Loucy (cell line): ENCODE results near the gene ESF1.

Source experiments
- H2AFZ ChIP-seq: fragments of 200-600 bp; sonication (generic); 2 replicates; pipeline ENCODE4 v1.6.0; 2016; ENCODE audit warnings: antibody characterized with exemption, mild to moderate bottlenecking, low read length, moderate library complexity
- H3F3A ChIP-seq: fragments of 200-600 bp; 2 replicates; pipeline ENCODE4 v1.6.0; 2016; ENCODE audit warnings: antibody characterized with exemption, low read depth, mild to moderate bottlenecking
- H3K27me3 ChIP-seq: fragments of 200-600 bp; sonication (generic); 2 replicates; pipeline ENCODE4 v1.6.1; 2014; ENCODE audit warnings: low read length, mild to moderate bottlenecking; ENCODE audit not compliant: insufficient read depth, poor library complexity, severe bottlenecking
- H3K36me3 ChIP-seq: fragments of 200-600 bp; sonication (generic); 2 replicates; pipeline ENCODE4 v1.6.1; 2016; ENCODE audit warnings: low read length; ENCODE audit not compliant: insufficient read depth
- H3K4me1 ChIP-seq: fragments of 200-600 bp; sonication (generic); 2 replicates; pipeline ENCODE4 v1.5.1; 2014; ENCODE audit warnings: low read length, mild to moderate bottlenecking; ENCODE audit not compliant: insufficient read depth, poor library complexity, severe bottlenecking
- H3K4me2 ChIP-seq: fragments of 200-600 bp; sonication (generic); 2 replicates; pipeline ENCODE4 v1.6.0; 2014; ENCODE audit warnings: antibody characterized with exemption, low read length, low read depth, mild to moderate bottlenecking; ENCODE audit not compliant: poor library complexity, severe bottlenecking
- H3K4me3 ChIP-seq: fragments of 200-600 bp; sonication (generic); 2 replicates; pipeline ENCODE4 v1.5.1; 2014; ENCODE audit warnings: low read length, mild to moderate bottlenecking, mixed read lengths; ENCODE audit not compliant: poor library complexity, severe bottlenecking
- H3K79me2 ChIP-seq: fragments of 200-600 bp; sonication (generic); 2 replicates; pipeline ENCODE4 v1.6.1; 2014; ENCODE audit warnings: low read length; ENCODE audit not compliant: insufficient read depth
- H3K9ac ChIP-seq: fragments of 200-600 bp; sonication (generic); 2 replicates; pipeline ENCODE4 v1.6.0; 2014; ENCODE audit warnings: mild to moderate bottlenecking, low read depth, low read length, moderate library complexity; ENCODE audit not compliant: poor library complexity, severe bottlenecking
- H3K9me2 ChIP-seq: fragments of 200-600 bp; sonication (generic); replicated peaks from 2 replicates; pipeline ENCODE4 v1.6.1; 2016; ENCODE audit warnings: low read depth, low read length, mixed read lengths
- H3K9me3 ChIP-seq: fragments of 200-600 bp; sonication (generic); 2 replicates; pipeline ENCODE4 v1.6.1; 2014; ENCODE audit warnings: mild to moderate bottlenecking, antibody characterized with exemption, low read length, low read depth; ENCODE audit not compliant: insufficient read depth
- H4K20me1 ChIP-seq: fragments of 200-600 bp; sonication (generic); 2 replicates; pipeline ENCODE4 v1.6.0; 2014; ENCODE audit warnings: antibody characterized with exemption, low read length, mild to moderate bottlenecking; ENCODE audit not compliant: insufficient read depth, poor library complexity, severe bottlenecking
- CTCF ChIP-seq: fragments of 200-600 bp; sonication (generic); conservative IDR thresholded peaks from 2 replicates; pipeline ENCODE4 v1.5.1; 2014; ENCODE audit warnings: mild to moderate bottlenecking, antibody characterized with exemption, low read length
- EZH2phosphoT487 ChIP-seq: fragments of 200-600 bp; IDR thresholded peaks from 2 replicates; pipeline ENCODE4 v1.6.1; 2018; ENCODE audit warnings: antibody characterized with exemption, mild to moderate bottlenecking, moderate library complexity, borderline replicate concordance

ESF1 gene

GRCh38 chr20:13786143-13786828, 1.6 kb upstream of the ESF1 start:
- Histone ChIP-seq H3K27me3 (no peaks in the 10 kb centered on the region), H3F3A (no peaks in the 10 kb centered on the region), H3K4me2 (peak overlapping the region; percentile 98), H2AFZ (no peak overlapping the region), H3K9ac (peak overlapping the region; percentile 87), H3K4me3 (peak overlapping the region; percentile 90), H3K9me2 (no peaks in the 10 kb centered on the region), H3K4me1 (peaks cover 32% of the 10 kb centered on the region), H3K9me3 (no peaks in the 10 kb centered on the region), H3K79me2 (peaks cover 75% of the 10 kb centered on the region), H3K36me3 (peaks cover 18% of the 10 kb centered on the region; the same call in 1 of the 2 replicates), H4K20me1 (peaks cover 40% of the 10 kb centered on the region)
- no peak for TF ChIP-seq EZH2phosphoT487
- TF ChIP-seq CTCF, result no peak

- Histone ChIP-seq H2AFZ (peak overlapping the region; percentile 77), H3K9ac (peak overlapping the region; percentile 87), H3K4me2 (peak overlapping the region; percentile 84), H3K9me2 (no peaks in the 10 kb centered on the region), H3K9me3 (no peaks in the 10 kb centered on the region), H3K4me1 (peaks cover 44% of the 10 kb centered on the region), H3K4me3 (peak overlapping the region; percentile 90), H3K79me2 (peaks cover 68% of the 10 kb centered on the region), H3K27me3 (no peaks in the 10 kb centered on the region), H3K36me3 (no peaks in the 10 kb centered on the region; the same call in 1 of the 2 replicates), H3F3A (no peaks in the 10 kb centered on the region), H4K20me1 (peaks cover 40% of the 10 kb centered on the region)
- TF ChIP-seq CTCF (no peak), EZH2phosphoT487 (no peak)
Measured at GRCh38 chr20:13784271-13784892, 337 bp downstream of the ESF1 start.

GRCh38 chr20:13783528-13783927, 1.2 kb downstream of the ESF1 start:
- Histone ChIP-seq H3F3A (no peaks in the 10 kb centered on the region), H3K27me3 (no peaks in the 10 kb centered on the region), H3K4me2 (peak overlapping the region; percentile 84), H3K9me2 (no peaks in the 10 kb centered on the region), H3K79me2 (peaks cover 75% of the 10 kb centered on the region), H3K9me3 (no peaks in the 10 kb centered on the region), H2AFZ (no peak overlapping the region), H3K36me3 (no peaks in the 10 kb centered on the region; the same call in 1 of the 2 replicates), H3K4me1 (peaks cover 46% of the 10 kb centered on the region), H3K9ac (peak overlapping the region; percentile 87), H3K4me3 (peak overlapping the region; percentile 90), H4K20me1 (peaks cover 37% of the 10 kb centered on the region)
- TF ChIP-seq EZH2phosphoT487, result no peak
- TF ChIP-seq CTCF, result no peak
